CD4-positive, alpha-beta T cell treated with Interleukin-15 for 1 hour (primary cell): Measurements from ENCODE around the gene RTEL1.

ENCODE experiments used
- DNase-seq: peaks from one replicate; pipeline ENCODE4 v3.0.0-alpha.2; 2020

The RTEL1 gene

DNA sequence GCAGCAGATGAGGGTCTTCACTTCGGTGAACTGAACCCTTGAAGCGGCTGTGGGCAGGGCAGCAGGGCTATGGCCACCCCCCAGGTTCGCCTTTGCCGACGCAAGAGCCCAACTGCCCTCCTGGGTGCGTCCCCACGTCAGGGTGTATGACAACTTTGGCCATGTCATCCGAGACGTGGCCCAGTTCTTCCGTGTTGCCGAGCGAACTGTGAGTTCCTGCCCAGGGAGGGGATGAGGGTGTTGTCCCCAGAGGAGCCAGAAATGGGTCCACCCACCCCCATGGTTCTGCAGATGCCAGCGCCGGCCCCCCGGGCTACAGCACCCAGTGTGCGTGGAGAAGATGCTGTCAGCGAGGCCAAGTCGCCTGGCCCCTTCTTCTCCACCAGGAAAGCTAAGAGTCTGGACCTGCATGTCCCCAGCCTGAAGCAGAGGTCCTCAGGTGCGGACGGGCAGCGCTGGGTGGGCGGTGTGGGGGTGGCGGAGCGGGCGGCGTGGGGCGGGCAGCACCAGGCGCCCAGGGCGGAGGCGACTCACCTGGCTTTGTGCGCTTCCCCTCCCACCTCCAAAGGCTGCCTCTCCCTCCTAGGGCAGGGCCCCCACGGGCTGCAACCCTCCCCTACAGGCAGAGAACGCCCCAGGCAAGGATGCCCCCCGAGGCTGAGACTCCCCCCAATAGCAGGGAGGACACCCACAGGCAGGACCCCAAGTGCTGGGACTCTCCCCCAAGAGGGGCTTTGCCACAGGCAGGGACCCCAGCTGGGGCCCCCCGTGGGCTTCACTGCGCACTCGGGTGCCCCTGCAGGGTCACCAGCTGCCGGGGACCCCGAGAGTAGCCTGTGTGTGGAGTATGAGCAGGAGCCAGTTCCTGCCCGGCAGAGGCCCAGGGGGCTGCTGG lies 32.1 kb downstream of the RTEL1 start:
- no peak for DNase-seq

DNA sequence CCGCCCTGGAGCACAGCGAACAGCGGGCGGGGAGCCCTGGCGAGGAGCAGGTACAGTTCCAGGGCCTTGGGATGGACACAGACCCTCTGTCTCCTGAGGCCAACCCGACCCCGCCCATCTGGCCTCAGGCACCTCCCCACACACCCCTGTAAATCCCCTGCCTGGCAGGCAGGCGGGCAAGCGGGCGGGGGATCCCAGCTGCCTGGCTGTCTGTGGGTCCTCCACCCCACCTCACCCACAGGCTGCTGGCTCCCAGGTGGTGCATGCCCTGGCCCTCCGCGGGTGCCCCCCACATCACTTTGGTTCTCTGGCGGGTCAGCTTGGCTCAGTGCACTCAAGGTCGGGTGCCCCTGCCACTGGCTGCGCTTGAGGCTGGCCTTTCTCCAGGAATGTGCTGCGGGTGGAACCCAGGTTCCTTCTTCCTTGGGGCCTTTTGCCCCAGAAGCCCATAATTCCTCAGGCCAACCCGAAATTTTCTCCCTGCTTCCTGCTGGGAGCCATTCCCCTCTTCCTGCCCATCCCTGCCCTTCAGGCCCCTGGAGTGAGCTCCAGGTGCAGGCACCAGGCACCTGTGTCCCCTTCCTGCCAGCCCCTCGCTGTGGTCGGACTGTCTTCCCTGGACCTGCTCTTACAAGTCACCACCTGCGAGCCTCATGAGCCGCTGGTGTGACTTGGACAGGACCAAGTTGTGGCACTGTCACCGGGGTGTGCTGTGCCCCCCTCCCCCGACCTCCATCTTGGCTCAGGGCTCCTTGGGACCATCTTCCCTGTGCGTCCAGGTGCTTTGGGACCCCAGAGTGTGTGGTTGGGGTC lies 33.0 kb downstream of the RTEL1 start:
- DNase-seq = no peak

DNA sequence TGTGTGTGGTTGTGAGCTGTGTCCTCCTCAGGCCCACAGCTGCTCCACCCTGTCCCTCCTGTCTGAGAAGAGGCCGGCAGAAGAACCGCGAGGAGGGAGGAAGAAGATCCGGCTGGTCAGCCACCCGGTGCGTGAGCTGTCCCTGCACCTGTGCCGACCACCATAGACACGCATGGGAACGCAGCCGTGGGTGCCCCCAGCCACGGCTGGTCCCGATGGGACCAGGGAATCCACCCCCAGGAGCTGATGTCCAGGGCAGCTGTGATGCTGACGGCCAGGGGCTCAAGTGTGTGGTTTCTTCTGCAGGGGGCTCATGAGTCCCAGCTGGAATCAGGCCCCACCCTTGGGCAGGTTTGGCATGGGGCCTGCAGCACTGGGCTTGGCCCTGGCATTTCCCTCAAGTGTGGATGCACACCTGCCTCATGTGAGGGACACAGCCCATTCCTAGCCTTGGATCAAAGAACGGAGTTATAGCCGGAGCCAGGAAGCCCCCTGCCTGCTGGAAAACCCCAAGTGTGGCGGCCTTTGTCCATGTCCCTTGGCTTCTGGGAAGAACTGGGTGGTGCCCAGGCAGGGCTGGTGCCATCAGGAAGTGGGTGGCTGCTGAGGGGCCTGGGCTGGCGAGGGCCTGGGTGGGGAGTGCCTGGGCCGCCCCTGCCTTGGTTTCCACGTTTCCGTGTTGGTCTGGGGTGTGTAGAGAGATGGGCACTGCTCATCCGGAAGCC lies 33.8 kb downstream of the RTEL1 start:
- no peak for DNase-seq

DNA sequence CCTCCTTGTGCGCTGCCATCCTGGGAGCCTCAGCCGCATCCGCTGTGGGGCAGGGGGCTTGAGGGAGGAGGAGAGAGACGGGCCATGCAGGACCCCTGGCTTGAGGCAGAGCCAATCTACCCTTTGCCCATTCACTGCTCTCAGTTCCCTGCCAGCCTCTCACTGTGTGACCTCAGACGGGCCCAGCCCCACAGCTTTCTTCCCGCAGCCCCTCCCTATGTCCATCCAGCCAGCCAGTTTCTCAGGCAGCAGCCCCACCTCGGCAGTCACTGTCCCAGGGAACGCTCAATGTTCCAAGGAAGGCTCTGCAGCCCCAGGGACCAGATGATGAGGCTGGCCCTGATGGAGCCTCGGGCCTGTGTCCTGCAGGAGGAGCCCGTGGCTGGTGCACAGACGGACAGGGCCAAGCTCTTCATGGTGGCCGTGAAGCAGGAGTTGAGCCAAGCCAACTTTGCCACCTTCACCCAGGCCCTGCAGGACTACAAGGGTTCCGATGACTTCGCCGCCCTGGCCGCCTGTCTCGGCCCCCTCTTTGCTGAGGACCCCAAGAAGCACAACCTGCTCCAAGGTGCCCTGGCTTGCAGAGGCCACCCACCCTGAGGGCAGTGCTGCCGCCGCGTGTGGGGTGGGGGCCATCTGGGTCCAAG lies 34.4 kb downstream of the RTEL1 start:
- no peak for DNase-seq

DNA sequence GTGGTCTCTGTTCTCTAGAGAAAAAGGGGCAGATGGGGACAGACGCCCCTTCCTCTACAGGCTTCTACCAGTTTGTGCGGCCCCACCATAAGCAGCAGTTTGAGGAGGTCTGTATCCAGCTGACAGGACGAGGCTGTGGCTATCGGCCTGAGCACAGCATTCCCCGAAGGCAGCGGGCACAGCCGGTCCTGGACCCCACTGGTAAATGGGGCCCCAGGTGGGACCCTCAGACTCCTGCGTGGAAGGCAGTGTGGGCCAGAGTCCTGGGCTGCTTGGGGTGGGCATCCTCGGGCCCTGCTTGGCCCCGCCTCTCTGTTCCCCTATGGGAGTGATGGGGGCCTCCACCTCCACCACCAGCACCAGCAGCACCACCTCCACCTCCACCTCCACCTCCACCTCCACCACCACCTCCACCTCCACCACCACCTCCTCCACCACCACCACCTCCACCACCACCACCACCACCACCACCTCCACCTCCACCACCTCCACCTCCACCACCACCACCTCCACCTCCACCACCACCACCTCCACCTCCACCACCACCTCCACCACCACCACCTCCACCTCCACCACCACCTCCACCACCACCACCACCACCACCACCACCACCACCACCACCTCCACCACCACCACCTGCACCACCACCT lies 35.1 kb downstream of the RTEL1 start:
- no peak for DNase-seq

DNA sequence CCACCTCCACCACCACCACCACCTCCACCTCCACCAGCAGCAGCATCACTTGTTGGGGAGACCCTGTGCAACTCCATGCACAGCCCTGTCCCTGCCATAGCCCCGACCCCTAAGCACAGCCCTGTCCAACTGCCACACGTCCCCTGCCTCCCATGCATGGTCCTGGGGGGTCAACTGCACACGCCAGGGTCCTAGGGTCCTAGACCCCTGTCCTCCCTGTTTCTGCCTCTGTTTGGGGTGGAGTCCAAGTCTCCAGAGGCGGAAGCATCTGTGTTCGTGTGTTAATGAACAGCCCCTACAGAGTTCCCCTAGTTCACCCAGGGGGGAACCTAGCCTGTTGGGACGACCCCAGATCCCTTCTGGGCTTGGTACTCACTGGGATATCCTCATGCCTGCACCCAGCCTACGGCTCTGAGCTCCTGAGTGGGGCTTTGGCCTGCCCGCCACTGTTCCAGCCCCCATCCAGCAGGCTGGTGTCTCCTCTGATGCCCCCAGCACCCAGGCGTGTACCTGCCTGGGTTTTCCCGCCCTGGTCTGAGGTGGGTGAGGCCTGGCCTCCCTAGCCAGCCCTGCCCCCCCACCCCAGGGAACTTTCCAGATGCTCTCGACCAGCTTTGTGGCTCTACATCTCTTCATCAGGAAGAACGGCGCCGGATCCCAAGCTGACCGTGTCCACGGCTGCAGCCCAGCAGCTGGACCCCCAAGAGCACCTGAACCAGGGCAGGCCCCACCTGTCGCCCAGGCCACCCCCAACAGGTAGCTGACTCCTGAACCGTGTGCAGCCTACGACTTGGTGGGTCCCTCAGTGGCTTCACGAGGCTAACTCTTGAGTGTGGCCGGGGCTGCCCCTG lies 35.8 kb downstream of the RTEL1 start:
- DNase-seq = no peak

DNA sequence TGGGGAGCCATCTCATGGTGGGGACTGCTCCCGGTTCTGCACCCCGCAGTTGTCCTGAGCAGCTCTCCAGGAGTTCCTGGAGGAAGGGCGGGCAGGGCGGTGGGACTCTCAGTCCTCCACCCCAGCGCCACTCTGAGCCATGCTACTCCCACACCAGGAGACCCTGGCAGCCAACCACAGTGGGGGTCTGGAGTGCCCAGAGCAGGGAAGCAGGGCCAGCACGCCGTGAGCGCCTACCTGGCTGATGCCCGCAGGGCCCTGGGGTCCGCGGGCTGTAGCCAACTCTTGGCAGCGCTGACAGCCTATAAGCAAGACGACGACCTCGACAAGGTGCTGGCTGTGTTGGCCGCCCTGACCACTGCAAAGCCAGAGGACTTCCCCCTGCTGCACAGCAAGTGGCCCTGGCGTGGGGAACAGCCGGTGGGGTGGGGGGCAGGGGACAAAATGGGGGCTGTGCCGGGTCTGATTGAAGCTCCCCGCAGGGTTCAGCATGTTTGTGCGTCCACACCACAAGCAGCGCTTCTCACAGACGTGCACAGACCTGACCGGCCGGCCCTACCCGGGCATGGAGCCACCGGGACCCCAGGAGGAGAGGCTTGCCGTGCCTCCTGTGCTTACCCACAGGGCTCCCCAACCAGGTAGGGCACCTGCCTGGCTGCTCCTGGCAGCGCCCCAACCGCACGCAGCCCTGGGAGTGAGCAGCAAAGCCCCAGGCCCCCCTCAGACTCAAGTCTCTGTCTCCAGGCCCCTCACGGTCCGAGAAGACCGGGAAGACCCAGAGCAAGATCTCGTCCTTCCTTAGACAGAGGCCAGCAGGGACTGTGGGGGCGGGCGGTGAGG lies 36.7 kb downstream of the RTEL1 start:
- DNase-seq = no peak

DNA sequence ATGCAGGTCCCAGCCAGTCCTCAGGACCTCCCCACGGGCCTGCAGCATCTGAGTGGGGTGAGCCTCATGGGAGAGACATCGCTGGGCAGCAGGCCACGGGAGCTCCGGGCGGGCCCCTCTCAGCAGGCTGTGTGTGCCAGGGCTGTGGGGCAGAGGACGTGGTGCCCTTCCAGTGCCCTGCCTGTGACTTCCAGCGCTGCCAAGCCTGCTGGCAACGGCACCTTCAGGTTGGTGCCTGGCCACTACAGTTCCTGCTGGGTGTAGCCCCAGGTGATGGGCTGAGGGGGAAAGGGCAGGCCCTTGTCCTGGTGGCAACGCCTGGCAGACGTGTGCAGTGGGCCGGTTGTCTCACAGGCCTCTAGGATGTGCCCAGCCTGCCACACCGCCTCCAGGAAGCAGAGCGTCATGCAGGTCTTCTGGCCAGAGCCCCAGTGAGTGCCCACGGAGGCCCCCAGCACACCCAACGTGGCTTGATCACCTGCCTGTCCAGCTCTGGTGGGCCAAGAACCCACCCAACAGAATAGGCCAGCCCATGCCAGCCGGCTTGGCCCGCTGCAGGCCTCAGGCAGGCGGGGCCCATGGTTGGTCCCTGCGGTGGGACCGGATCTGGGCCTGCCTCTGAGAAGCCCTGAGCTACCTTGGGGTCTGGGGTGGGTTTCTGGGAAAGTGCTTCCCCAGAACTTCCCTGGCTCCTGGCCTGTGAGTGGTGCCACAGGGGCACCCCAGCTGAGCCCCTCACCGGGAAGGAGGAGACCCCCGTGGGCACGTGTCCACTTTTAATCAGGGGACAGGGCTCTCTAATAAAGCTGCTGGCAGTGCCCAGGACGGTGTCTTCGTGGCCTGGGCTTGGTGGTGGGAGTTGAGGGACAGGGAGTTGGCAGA lies 37.6 kb downstream of the RTEL1 start:
- DNase-seq = no peak

DNA sequence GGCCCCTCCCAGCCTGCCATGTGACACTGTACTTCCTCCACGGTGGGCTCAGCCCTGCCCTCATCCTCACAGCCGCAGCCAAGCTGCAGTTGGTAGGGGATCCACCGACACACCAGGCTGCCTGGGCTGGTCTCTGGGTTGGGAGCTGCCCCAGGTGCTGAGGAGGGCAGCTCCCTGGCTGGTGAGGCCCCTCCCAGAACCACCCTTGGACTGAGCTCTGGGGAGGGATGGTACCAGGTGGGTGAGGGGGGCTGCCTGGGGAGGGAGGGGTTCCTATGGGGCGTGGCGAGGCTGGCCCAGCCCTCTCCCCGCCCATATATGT lies 38.2 kb downstream of the RTEL1 start:
- DNase-seq = peak; percentile 48

DNA sequence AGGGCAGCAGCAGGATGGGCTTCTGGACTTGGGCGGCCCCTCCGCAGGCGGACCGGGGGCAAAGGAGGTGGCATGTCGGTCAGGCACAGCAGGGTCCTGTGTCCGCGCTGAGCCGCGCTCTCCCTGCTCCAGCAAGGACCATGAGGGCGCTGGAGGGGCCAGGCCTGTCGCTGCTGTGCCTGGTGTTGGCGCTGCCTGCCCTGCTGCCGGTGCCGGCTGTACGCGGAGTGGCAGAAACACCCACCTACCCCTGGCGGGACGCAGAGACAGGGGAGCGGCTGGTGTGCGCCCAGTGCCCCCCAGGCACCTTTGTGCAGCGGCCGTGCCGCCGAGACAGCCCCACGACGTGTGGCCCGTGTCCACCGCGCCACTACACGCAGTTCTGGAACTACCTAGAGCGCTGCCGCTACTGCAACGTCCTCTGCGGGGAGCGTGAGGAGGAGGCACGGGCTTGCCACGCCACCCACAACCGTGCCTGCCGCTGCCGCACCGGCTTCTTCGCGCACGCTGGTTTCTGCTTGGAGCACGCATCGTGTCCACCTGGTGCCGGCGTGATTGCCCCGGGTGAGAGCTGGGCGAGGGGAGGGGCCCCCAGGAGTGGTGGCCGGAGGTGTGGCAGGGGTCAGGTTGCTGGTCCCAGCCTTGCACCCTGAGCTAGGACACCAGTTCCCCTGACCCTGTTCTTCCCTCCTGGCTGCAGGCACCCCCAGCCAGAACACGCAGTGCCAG lies 38.7 kb downstream of the RTEL1 start, which contains the start of gene TNFRSF6B:
TSS of gene TNFRSF6B (plus strand) at position 25 of the 729 bp plus-strand sequence. CDS start at position 141, 116 bp downstream.
- DNase-seq = no peak

DNA sequence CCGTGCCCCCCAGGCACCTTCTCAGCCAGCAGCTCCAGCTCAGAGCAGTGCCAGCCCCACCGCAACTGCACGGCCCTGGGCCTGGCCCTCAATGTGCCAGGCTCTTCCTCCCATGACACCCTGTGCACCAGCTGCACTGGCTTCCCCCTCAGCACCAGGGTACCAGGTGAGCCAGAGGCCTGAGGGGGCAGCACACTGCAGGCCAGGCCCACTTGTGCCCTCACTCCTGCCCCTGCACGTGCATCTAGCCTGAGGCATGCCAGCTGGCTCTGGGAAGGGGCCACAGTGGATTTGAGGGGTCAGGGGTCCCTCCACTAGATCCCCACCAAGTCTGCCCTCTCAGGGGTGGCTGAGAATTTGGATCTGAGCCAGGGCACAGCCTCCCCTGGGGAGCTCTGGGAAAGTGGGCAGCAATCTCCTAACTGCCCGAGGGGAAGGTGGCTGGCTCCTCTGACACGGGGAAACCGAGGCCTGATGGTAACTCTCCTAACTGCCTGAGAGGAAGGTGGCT lies 39.3 kb downstream of the RTEL1 start:
- no peak for DNase-seq

DNA sequence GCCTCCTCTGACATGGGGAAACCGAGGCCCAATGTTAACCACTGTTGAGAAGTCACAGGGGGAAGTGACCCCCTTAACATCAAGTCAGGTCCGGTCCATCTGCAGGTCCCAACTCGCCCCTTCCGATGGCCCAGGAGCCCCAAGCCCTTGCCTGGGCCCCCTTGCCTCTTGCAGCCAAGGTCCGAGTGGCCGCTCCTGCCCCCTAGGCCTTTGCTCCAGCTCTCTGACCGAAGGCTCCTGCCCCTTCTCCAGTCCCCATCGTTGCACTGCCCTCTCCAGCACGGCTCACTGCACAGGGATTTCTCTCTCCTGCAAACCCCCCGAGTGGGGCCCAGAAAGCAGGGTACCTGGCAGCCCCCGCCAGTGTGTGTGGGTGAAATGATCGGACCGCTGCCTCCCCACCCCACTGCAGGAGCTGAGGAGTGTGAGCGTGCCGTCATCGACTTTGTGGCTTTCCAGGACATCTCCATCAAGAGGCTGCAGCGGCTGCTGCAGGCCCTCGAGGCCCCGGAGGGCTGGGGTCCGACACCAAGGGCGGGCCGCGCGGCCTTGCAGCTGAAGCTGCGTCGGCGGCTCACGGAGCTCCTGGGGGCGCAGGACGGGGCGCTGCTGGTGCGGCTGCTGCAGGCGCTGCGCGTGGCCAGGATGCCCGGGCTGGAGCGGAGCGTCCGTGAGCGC lies 39.9 kb downstream of the RTEL1 start:
- DNase-seq = no peak

DNA sequence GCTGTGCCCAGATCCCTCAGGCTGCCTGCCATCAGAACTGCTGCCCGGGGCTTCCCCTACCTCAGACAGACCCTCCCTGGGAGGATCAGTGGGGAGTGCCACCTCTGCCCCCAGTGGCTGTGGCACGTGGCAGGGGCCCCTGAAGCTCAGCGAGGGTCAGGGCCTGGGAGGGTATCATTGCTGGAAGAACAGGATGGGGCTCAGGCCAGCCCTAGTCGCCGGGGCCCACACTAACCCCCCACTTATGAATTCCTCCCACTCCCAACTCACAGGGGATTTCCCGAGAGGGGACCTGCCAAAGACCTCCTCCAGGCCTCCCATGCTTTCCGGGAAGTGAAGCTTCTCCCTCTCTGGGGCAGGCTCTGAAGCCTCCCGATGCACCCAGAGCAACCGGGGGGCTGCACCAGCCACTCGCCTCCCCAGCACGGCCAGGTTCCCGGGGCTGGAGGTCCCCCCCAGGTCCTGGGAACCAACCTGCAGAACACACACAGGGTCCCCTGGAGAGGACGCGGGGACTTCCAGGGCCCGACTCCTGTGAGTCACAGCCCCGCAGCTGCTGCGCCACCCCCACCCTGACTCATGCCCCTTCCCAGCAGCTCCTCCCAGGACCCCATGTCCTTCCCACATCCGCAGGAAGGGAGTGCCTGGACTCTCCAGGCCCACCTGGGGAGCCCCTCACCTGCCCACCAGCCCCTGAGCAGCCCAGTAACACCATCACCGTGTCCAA lies 40.8 kb downstream of the RTEL1 start:
- DNase-seq = peak; percentile 16

DNA sequence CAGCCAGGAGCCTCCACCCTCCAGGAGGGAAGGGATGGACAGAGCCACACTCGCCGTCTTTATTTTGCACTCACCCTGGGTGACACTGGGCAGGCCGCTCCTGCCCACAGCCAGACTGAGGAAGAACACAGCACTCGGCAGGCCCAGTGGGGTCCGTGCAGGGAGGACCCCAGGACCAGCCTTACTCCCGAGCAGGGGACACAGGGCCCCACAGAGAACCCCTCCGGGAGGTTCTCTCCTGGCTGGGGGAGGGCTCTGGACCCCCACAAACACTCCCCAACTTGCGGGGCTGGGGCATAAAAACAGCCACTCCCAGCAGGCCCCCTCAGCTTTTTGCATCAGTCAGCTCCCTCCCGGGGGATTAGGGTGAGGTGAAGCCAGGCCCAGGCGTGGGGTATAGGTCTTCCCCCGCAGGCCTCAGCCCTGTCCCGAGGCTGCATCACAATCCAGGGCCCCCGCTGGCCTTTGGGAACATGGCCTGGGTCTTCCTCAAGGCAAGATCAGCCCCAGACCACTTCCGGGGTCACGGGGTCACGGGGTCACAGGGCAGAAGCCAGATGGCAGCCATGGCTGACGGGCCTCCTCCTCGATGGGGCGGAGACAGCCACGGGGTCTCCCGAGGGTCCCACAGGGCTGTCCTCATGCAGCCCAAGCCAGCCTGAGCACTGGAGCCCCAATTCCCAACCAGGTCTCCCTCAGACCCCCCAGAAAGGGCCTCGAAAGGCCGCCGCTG lies 41.5 kb downstream of the RTEL1 start:
- peak; percentile 15 for DNase-seq

DNA sequence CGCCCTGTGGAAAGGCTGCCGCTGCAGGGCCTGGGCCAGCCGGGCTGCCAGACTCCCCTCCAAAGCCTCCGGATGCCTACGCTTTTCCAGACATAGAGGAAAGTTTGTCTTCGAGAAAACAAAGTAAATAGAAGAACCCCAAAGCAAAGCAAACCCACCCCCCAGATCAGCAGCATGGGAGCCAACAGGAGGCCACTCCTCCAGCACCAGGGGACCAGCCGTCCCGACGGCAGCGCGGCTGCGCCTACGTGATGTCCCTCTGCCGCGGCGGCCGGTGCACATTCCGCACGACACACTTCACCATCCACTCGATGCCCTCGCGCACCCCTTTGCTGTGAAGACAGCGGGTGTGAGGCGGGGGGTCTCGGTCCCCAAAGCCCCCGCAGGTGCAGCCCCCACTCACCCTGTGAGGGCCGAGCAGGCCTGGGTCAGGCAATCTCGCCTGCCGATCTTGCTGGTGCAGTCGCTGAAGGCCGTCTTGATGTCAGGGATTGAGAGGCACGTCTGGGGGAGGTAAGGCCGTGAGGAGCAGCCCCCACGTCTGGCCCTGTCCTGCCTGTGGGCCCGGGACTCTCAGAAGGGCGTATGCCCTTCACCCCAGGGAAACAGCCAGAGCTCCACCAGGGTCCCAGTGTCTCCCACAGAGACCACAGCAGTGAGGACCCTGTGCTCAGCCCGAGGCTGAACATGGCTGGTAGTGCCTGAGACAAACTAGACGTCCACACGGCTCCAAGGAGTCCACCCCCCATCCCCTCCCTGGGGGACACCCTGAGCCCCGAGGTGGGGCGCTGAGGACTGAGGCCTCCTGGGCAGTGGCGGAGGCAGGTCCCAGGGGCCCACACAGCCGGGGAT lies 42.3 kb downstream of the RTEL1 start:
- DNase-seq = peak; percentile 15

DNA sequence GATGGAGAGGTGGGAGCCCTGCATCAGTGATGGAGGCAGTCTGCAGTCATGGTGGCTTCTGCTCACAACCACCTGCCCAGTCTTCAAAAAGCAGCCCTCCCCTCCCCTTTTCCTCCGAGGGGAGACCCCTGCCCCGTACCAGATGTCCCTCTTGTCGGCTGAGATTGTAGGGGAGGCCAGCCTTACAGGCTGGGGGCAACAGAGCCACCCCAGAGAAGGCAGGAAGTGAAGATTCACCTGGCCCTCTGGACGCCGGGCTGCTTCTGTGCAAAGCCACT lies 42.9 kb downstream of the RTEL1 start:
- DNase-seq = peak; percentile 6
